Small intestine (tissue), 4 donors: ENCODE data around the gene CD7. TPM values are rescaled to one million over a fixed set of nuclear protein-coding genes. Genes with fewer than 3 reads are reported as not detected.

Source experiments
- polyA plus RNA-seq, 4 donors: library from polyadenylated mRNA; stranded (reverse) in 3 of 4; unstranded in 1 of 4; fragments of 200-250 nt in 3 of 4; fragments of 120-200 nt in 1 of 4; gene quantifications; one replicate each; pipeline versions ENCODE4 v1.2.1 to v1.2.3, GENCODE V29; 2013
- donor health status: healthy with polysubstance abuse.
- donor health status: Bipolar disorder and iron deficiency.
- donor health status: healthy.

CD7 gene
- polyA plus RNA-seq, 4 donors = 3.4 to 10.8 (median 7.7) TPM

Other genes with a start within 250 kb of the CD7 start
- 100 to 1,000 TPM in 1 of 4 donors, 10 to 100 TPM in 3; 13.2 to 103 (median 21.7) TPM for gene FASN, start 219.4 kb downstream of the CD7 start, polyA plus RNA-seq
- gene CCDC57, start 104.8 kb downstream of the CD7 start, polyA plus RNA-seq = 10 to 100 TPM; 36.7 to 97.3 (median 44.6) TPM
- 10 to 100 TPM in 2 of 4 donors, 1 to 10 TPM in 2; 5.4 to 33.2 (median 14.5) TPM for gene SLC16A3, start 88.6 kb downstream of the CD7 start, polyA plus RNA-seq
- 100 to 1,000 TPM; 111 to 148 (median 137) TPM for gene CSNK1D, start 43.9 kb downstream of the CD7 start, polyA plus RNA-seq
- gene SECTM1, start 16.2 kb upstream of the CD7 start, polyA plus RNA-seq = 10 to 100 TPM; 13.6 to 81.9 (median 26.1) TPM
- gene TEX19, start 41.6 kb upstream of the CD7 start, polyA plus RNA-seq = under 1 TPM in 1 of 4 donors, not detected in 3; 0.07 TPM
- gene UTS2R, start 54.2 kb upstream of the CD7 start, polyA plus RNA-seq = under 1 TPM in 1 of 4 donors, not detected in 3; 0.06 TPM
- 100 to 1,000 TPM in 2 of 4 donors, 10 to 100 TPM in 2; 40.8 to 254 (median 128) TPM for gene HEXD, start 100.7 kb upstream of the CD7 start, polyA plus RNA-seq
- 10 to 100 TPM in 2 of 4 donors, 1 to 10 TPM in 2; 7.8 to 23.8 (median 14.6) TPM for gene OGFOD3, start 101.0 kb upstream of the CD7 start, polyA plus RNA-seq
- gene CYBC1, start 133.1 kb upstream of the CD7 start, polyA plus RNA-seq = 10 to 100 TPM; 37.6 to 57.8 (median 41.2) TPM
- gene NARF, start 141.1 kb upstream of the CD7 start, polyA plus RNA-seq = 10 to 100 TPM; 39.2 to 87.0 (median 49.9) TPM
- gene FOXK2, start 202.1 kb upstream of the CD7 start, polyA plus RNA-seq = 10 to 100 TPM; 11.6 to 25.9 (median 18.0) TPM